Measurements from ENCODE around the gene IL34. TPM values are rescaled to one million over a fixed set of nuclear protein-coding genes. Genes with fewer than 3 reads are reported as not detected.

IL34 gene
- total and polyA plus RNA-seq, 2 of the 13 experiments (the other 11 are each of a cell fraction or from before 2014, with no cell fraction given) = 1.2 to 1.3 TPM

DNA sequence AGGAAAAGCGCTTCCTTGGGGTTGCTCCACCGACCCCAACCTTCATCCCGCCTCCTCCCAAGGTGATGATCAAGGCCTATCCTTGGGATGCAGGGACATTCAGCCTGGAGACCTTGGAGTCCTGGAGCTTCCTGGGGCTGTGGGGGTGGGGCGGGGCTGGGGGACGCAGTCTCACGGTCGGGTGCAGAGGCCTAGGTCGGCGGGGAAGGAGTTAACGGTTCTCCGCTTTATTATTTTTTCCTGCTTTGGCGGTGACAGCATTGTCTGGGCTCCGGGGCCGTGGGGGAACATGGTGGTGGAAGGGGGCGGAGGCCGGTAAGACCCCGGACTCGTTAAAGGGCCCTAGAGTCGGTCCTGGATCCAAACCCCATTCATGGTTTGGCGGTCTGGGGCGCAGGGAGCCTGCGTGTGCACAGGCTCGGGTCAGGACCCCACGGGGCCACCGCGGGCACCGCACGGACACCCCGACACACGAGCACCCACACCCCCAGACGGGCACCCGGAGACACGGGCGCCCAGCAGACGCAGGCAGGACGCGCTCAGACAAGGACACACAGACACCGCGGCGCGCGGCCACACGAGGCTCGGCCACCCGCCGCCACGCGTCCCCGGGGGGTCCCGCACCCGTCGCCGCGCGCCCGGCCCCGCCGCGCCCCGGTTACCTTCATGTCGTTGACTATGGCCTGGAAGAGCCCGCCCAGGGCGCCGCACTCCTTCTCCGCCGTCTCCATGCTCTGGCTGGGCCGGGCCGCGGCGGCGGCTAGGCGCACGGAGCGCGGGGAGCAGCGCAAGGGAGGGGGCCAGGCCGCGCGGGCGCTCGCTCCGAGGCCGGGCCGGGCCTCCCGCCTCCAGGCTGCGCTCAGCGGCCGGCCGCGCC is 38.9 kb downstream of the IL34 start (continued):
- TF ChIP-seq STAT5B (CRISPR knock-in tag; IDR thresholded peaks at IDR 0.05) (no peak), SKIL (CRISPR knock-in tag; IDR thresholded peaks at IDR 0.05; ENCODE audit: borderline replicate concordance) (no peak), ZBTB38 (CRISPR knock-in tag; IDR thresholded peaks at IDR 0.05) (no peak), CENPT (CRISPR knock-in tag; IDR thresholded peaks at IDR 0.05; ENCODE audit: low read depth) (no peak), KLF15 (CRISPR knock-in tag; IDR thresholded peaks at IDR 0.05; ENCODE audit: borderline replicate concordance) (no peak), HNF1A (IDR thresholded peaks at IDR 0.05; ENCODE audit: low read depth) (no peak), HNF1A (CRISPR knock-in tag; IDR thresholded peaks at IDR 0.05; ENCODE audit: borderline replicate concordance) (no peak), MAFK (conservative IDR thresholded peaks at IDR 0.05 in 1 of 2, IDR thresholded peaks at IDR 0.05 in 1 of 2; ENCODE audit: low read length in 2 of 2) (no peak), EZH2 (conservative IDR thresholded peaks at IDR 0.05; ENCODE audit: low read depth, low read length) (no peak), HOXA5 (CRISPR knock-in tag; IDR thresholded peaks at IDR 0.05) (no peak)
- TF ChIP-seq, protein P1, sequence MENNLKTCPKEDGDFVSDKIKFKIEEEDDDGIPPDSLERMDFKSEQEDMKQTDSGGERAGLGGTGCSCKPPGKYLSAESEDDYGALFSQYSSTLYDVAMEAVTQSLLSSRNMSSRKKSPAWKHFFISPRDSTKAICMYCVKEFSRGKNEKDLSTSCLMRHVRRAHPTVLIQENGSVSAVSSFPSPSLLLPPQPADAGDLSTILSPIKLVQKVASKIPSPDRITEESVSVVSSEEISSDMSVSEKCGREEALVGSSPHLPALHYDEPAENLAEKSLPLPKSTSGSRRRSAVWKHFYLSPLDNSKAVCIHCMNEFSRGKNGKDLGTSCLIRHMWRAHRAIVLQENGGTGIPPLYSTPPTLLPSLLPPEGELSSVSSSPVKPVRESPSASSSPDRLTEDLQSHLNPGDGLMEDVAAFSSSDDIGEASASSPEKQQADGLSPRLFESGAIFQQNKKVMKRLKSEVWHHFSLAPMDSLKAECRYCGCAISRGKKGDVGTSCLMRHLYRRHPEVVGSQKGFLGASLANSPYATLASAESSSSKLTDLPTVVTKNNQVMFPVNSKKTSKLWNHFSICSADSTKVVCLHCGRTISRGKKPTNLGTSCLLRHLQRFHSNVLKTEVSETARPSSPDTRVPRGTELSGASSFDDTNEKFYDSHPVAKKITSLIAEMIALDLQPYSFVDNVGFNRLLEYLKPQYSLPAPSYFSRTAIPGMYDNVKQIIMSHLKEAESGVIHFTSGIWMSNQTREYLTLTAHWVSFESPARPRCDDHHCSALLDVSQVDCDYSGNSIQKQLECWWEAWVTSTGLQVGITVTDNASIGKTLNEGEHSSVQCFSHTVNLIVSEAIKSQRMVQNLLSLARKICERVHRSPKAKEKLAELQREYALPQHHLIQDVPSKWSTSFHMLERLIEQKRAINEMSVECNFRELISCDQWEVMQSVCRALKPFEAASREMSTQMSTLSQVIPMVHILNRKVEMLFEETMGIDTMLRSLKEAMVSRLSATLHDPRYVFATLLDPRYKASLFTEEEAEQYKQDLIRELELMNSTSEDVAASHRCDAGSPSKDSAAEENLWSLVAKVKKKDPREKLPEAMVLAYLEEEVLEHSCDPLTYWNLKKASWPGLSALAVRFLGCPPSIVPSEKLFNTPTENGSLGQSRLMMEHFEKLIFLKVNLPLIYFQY (CRISPR knock-in tag; IDR thresholded peaks at IDR 0.05; ENCODE audit: borderline replicate concordance) = peak; percentile 47; the same call in 1 of the 2 replicates
- TF ChIP-seq, protein P2, sequence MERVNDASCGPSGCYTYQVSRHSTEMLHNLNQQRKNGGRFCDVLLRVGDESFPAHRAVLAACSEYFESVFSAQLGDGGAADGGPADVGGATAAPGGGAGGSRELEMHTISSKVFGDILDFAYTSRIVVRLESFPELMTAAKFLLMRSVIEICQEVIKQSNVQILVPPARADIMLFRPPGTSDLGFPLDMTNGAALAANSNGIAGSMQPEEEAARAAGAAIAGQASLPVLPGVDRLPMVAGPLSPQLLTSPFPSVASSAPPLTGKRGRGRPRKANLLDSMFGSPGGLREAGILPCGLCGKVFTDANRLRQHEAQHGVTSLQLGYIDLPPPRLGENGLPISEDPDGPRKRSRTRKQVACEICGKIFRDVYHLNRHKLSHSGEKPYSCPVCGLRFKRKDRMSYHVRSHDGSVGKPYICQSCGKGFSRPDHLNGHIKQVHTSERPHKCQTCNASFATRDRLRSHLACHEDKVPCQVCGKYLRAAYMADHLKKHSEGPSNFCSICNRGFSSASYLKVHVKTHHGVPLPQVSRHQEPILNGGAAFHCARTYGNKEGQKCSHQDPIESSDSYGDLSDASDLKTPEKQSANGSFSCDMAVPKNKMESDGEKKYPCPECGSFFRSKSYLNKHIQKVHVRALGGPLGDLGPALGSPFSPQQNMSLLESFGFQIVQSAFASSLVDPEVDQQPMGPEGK (CRISPR knock-in tag; IDR thresholded peaks at IDR 0.05) = no peak
